Keratinocyte (primary cell): ENCODE data around the gene PAPPA. TPM values are rescaled to one million over a fixed set of nuclear protein-coding genes. Genes with fewer than 3 reads are reported as not detected.

Experiments used
- DNase-seq: peaks from one replicate; pipeline ENCODE4 v3.0.0-alpha.2; 2011; ENCODE audit warnings: low read depth, missing footprints, low spot score
- FAIRE-seq: peaks from 2 replicates; lab custom pipeline; 2011; peaks lifted over from hg19 to GRCh38; lab: Jason Lieb, UNC
- H2AFZ ChIP-seq: 2 replicates; pipeline ENCODE4 v1.6.0; 2012; ENCODE audit warnings: low read length, control low read depth, inconsistent platforms; ENCODE audit not compliant: control insufficient read depth
- H3K27ac ChIP-seq: 2 replicates; pipeline ENCODE4 v1.5.1; 2011; ENCODE audit warnings: low read length; ENCODE audit not compliant: control insufficient read depth, insufficient read depth
- H3K27me3 ChIP-seq: 3 replicates; pipeline ENCODE4 v1.6.0; 2011; ENCODE audit warnings: low read length; ENCODE audit not compliant: control insufficient read depth, insufficient read depth; ENCODE audit errors: extremely low read depth
- H3K36me3 ChIP-seq, 2 experiments: 2 replicates in 1 of 2; 3 replicates in 1 of 2; pipeline ENCODE4 v1.5.1; 2011; ENCODE audit warnings: low read length in 2 of 2, mild to moderate bottlenecking in 1 of 2; ENCODE audit not compliant: control insufficient read depth in 2 of 2, insufficient read depth in 2 of 2; ENCODE audit errors: extremely low read depth in 1 of 2
- H3K4me1 ChIP-seq: 3 replicates; pipeline ENCODE4 v1.5.1; 2011; ENCODE audit warnings: low read length; ENCODE audit not compliant: control insufficient read depth, insufficient read depth; ENCODE audit errors: extremely low read depth
- H3K4me2 ChIP-seq: 3 replicates; pipeline ENCODE4 v1.6.0; 2011; ENCODE audit warnings: low read depth, low read length; ENCODE audit not compliant: control insufficient read depth, insufficient read depth; ENCODE audit errors: extremely low read depth
- H3K4me3 ChIP-seq, 3 experiments: fragments of 200-600 bp in 1 of 3; sonication (generic) in 1 of 3; 2 replicates in 2 of 3; 3 replicates in 1 of 3; pipeline ENCODE4 v1.5.1; 2011 to 2016; ENCODE audit warnings: low read length in 3 of 3, mild to moderate bottlenecking in 3 of 3, control low read depth in 2 of 3, inconsistent platforms in 1 of 3, low read depth in 1 of 3, mixed read lengths in 1 of 3, mixed run types in 1 of 3, moderate library complexity in 1 of 3; ENCODE audit not compliant: control insufficient read depth in 2 of 3, insufficient read depth in 2 of 3; ENCODE audit errors: extremely low read depth in 1 of 3
- H3K79me2 ChIP-seq: 2 replicates; pipeline ENCODE4 v1.6.0; 2012; ENCODE audit warnings: low read length; ENCODE audit not compliant: control insufficient read depth, insufficient read depth
- H3K9ac ChIP-seq: 3 replicates; pipeline ENCODE4 v1.6.0; 2011; ENCODE audit warnings: low read length; ENCODE audit not compliant: control insufficient read depth, insufficient read depth; ENCODE audit errors: extremely low read depth
- H3K9me1 ChIP-seq: 3 replicates; pipeline ENCODE4 v1.6.0; 2011; ENCODE audit warnings: low read length; ENCODE audit not compliant: control insufficient read depth, insufficient read depth; ENCODE audit errors: extremely low read depth
- H3K9me3 ChIP-seq: 2 replicates; pipeline ENCODE4 v1.5.1; 2012; ENCODE audit warnings: low read depth, low read length; ENCODE audit not compliant: control insufficient read depth
- H4K20me1 ChIP-seq: 3 replicates; pipeline ENCODE4 v1.6.0; 2011; ENCODE audit warnings: low read length; ENCODE audit not compliant: control insufficient read depth, insufficient read depth; ENCODE audit errors: extremely low read depth
- EZH2 ChIP-seq: IDR thresholded peaks from one replicate; pipeline ENCODE4 v1.6.1; 2012; ENCODE audit warnings: inconsistent platforms, mild to moderate bottlenecking, low read length, moderate library complexity
- dilution Hi-C: fragments of 300-500 bp; cut with MboI; formaldehyde crosslinking; loops from one replicate; pipeline ENCODE4 v1.7.0; 2020; ENCODE audit warnings: low sequenced_read_pairs; ENCODE audit not compliant: extremely low pct_ligation_motif_present
- polyA plus RNA-seq, 5 experiments: library from polyadenylated mRNA; depleted of rRNA in 3 of 5; stranded (reverse) in 3 of 5; stranded (forward) in 1 of 5; unstranded in 1 of 5; fragments of >200 nt; gene quantifications; 1 replicate in 1 of 5; 2 replicates in 3 of 5; 3 replicates in 1 of 5; pipeline versions ENCODE4 v1.2.1 to v1.2.3, GENCODE V29; 2011 to 2012; ENCODE audit warnings: missing spikeins in 2 of 5, low read depth in 1 of 5, low replicate concordance in 1 of 5
- TF ChIP-seq, protein P1 (sequence below), 3 experiments: IDR thresholded peaks in 1 of 3; conservative IDR thresholded peaks in 1 of 3; optimal IDR thresholded peaks in 1 of 3; 2 replicates in 2 of 3; 3 replicates in 1 of 3; pipeline versions ENCODE3 to v1.5.1; 2011; ENCODE audit warnings: low read length in 3 of 3, mild to moderate bottlenecking in 3 of 3, moderate library complexity in 2 of 3, control low read depth in 1 of 3, inconsistent platforms in 1 of 3; ENCODE audit not compliant: insufficient read depth in 2 of 3; ENCODE audit errors: extremely low read depth in 1 of 3

Gene PAPPA
- polyA plus RNA-seq, 1 donor (not counting 4 experiments of a cell fraction or from before 2014, with no cell fraction given): 0.77 TPM

DNA sequence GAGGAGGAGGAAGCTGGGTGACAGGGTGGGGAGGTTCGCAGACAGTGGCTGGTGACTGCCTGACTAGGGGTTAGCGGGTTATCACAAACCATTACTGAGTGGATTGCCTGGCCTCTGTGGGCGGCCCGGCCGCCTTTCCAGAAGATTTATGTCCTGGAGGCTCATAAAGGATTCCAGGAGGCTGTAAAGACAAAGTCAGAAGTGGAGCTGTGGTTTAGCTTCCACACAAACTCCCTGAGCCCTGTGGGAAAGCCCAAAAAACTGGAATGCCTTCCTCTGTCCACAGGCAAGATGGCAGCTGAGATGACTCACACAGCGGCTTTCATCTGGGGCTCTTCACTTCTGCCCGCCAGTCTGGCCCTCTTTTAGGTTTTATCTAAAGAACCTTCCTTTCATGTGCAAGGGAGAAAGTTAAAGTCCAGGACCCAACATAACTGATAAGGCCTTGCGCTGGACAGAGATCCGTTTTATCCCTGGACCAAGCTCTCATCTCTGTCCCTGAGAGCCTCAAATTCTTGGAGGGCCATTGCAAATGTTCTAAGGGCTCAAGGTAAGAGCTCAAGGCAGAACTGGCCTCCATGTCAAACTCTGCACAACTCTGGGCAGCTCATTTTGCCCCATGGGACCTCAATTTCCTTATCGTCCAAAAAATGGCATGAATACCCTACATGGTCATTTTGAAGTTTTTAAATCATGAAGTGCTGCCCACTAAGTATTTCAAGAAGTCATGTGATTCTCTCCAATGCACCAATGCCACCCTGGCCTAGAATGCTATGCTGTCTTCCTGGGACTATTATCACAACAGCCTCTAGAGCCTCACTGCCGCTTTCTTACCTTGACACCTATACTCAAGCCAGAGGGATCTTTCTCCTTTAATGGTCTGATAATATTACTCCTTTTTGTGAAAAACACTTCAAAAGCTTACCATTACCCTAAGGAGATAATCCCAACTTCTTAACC lies 284.1 kb downstream of the PAPPA start:
- no peak overlapping the region for H3K27ac ChIP-seq
- no peaks in the 10 kb centered on the region for H3K27me3 ChIP-seq
- H3K9me1 ChIP-seq: no peaks in the 10 kb centered on the region
- no peak overlapping the region for H3K4me2 ChIP-seq
- H3K36me3 ChIP-seq: no peaks in the 10 kb centered on the region
- H4K20me1 ChIP-seq: no peaks in the 10 kb centered on the region
- no peaks in the 10 kb centered on the region for H3K9me3 ChIP-seq
- FAIRE-seq: no peak
- H3K79me2 ChIP-seq: no peaks in the 10 kb centered on the region
- dilution Hi-C loops: no loop called here
- H3K4me1 ChIP-seq: no peaks in the 10 kb centered on the region
- H3K9ac ChIP-seq: no peak overlapping the region
- no peak for DNase-seq
- no peak for TF ChIP-seq EZH2
- TF ChIP-seq, protein P1, sequence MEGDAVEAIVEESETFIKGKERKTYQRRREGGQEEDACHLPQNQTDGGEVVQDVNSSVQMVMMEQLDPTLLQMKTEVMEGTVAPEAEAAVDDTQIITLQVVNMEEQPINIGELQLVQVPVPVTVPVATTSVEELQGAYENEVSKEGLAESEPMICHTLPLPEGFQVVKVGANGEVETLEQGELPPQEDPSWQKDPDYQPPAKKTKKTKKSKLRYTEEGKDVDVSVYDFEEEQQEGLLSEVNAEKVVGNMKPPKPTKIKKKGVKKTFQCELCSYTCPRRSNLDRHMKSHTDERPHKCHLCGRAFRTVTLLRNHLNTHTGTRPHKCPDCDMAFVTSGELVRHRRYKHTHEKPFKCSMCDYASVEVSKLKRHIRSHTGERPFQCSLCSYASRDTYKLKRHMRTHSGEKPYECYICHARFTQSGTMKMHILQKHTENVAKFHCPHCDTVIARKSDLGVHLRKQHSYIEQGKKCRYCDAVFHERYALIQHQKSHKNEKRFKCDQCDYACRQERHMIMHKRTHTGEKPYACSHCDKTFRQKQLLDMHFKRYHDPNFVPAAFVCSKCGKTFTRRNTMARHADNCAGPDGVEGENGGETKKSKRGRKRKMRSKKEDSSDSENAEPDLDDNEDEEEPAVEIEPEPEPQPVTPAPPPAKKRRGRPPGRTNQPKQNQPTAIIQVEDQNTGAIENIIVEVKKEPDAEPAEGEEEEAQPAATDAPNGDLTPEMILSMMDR (optimal IDR thresholded peaks at IDR 0.05 in 1 of 3, IDR thresholded peaks at IDR 0.05 in 1 of 3, conservative IDR thresholded peaks at IDR 0.05 in 1 of 3; ENCODE audit: extremely low read depth in 1 of 3, insufficient read depth in 2 of 3, low read length in 3 of 3): no peak
- no peak overlapping the region for H3K4me3 ChIP-seq
- no peak overlapping the region for H2AFZ ChIP-seq

DNA sequence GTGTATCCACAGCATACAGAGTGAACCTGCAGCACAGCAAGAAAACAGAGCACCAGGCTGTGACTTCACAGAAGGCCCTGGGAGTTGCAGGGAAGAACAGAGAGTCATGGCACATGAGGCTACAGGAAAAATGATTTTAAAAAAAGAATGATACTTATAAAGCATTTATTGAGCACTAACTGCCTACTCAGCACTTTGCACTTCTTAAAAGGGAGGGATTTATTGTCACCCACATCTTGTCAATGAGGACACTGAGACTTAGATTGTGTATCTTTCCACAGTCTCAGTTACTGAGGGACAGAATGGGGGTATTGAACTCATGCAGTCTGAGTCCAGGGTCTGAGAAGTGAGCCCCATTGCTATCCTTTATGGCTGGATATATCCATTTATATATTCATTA lies 288.9 kb downstream of the PAPPA start:
- dilution Hi-C loops: no loop called here
- H3K9me1 ChIP-seq: no peaks in the 10 kb centered on the region
- H2AFZ ChIP-seq: no peak overlapping the region
- no peaks in the 10 kb centered on the region for H3K36me3 ChIP-seq
- no peaks in the 10 kb centered on the region for H3K79me2 ChIP-seq
- H3K9me3 ChIP-seq: no peaks in the 10 kb centered on the region
- FAIRE-seq (no peak), DNase-seq (no peak)
- no peak overlapping the region for H3K9ac ChIP-seq
- H3K27ac ChIP-seq: no peak overlapping the region
- no peaks in the 10 kb centered on the region for H3K4me1 ChIP-seq
- TF ChIP-seq, protein P1 (optimal IDR thresholded peaks at IDR 0.05 in 1 of 3, IDR thresholded peaks at IDR 0.05 in 1 of 3, conservative IDR thresholded peaks at IDR 0.05 in 1 of 3; ENCODE audit: extremely low read depth in 1 of 3, insufficient read depth in 2 of 3, low read length in 3 of 3): no peak
- no peak for TF ChIP-seq EZH2
- H3K27me3 ChIP-seq: no peaks in the 10 kb centered on the region
- H4K20me1 ChIP-seq: no peaks in the 10 kb centered on the region
- no peak overlapping the region for H3K4me3 ChIP-seq
- H3K4me2 ChIP-seq: no peak overlapping the region
